ENCODE results near the gene LBP. TPM values are rescaled to one million over a fixed set of nuclear protein-coding genes. Genes with fewer than 3 reads are reported as not detected.
A peak's percentile ranks its signal among the peaks of the same experiment; 100 is the strongest.

LBP gene
- total and polyA plus RNA-seq, 2 of the 13 experiments (the other 11 are each of a cell fraction or from before 2014, with no cell fraction given): 0.07 to 0.20 TPM

DNA sequence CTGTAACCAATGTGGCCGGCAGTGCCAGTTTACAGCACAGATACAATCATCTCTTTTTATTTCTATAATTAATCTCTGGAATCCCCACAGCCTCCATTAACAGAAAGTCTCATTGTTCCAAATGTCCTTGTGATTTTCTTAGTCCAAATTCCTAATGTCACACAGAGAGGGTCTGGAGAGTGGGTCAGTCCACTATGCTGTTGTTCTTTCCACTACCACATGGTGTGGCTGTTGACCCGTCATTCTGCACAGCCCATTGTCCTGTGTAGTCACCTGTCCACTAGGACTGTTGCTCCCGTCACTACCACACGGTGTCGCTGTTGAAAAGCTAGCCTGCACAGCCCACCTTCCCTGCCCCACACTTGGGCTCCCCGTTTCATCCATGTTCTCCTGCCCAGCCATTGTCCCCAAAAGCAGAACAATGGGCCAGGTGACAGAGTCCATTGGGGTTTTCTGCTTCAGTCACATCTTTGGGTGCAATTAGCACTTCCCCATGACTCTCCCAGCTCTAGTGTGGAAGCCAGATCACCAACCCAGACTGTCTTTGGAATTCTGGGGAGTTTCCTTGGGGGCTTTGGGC lies 8.6 kb upstream of the LBP start (continued):
- TF ChIP-seq, protein P1, sequence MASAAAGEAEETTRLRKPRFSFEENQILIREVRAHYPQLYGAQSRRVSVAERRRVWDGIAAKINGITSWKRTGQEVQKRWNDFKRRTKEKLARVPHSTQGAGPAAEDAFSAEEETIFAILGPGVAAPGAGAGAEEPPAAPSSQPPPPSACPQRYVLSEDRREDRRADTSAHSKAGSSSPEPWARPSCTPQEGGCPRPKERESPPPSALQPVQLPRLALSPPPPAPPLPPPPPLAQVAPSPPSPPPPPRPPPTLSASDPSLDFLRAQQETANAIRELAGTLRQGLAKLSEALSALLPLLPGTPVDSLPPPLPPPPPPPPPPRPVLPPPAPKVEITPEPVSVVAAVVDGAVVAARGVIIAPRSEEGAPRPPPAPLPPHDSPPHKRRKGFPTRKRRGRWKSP (CRISPR knock-in tag; IDR thresholded peaks at IDR 0.05): no peak
- TF ChIP-seq ZMAT3 (CRISPR knock-in tag; conservative IDR thresholded peaks at IDR 0.05) (no peak), HOXA3 (CRISPR knock-in tag; IDR thresholded peaks at IDR 0.05) (0 out of 2 replicates have a peak, but pooled peaks have one; percentile 43), ZNF3 (CRISPR knock-in tag; IDR thresholded peaks at IDR 0.05) (no peak), ZBTB8A (CRISPR knock-in tag; IDR thresholded peaks at IDR 0.05; ENCODE audit: borderline replicate concordance, low read depth) (no peak), SETDB1 (CRISPR knock-in tag; IDR thresholded peaks at IDR 0.05; ENCODE audit: borderline replicate concordance) (peak; percentile 99), JDP2 (CRISPR knock-in tag; IDR thresholded peaks at IDR 0.05; ENCODE audit: borderline replicate concordance) (no peak), RFXAP (CRISPR knock-in tag; IDR thresholded peaks at IDR 0.05; ENCODE audit: borderline replicate concordance) (0 out of 2 replicates have a peak, but pooled peaks have one; percentile 22), CEBPB (IDR thresholded peaks at IDR 0.05; ENCODE audit: borderline replicate concordance, low read depth, low read length) (no peak), AHR (CRISPR knock-in tag; IDR thresholded peaks at IDR 0.05) (no peak), ZNF547 (CRISPR knock-in tag; IDR thresholded peaks at IDR 0.05) (no peak), TBP (CRISPR knock-in tag; IDR thresholded peaks at IDR 0.05) (no peak), RAD21 (CRISPR knock-in tag; IDR thresholded peaks at IDR 0.05) (peak; percentile 89), MEIS2 (CRISPR knock-in tag; IDR thresholded peaks at IDR 0.05) (no peak)
- TF ChIP-seq, protein P2, sequence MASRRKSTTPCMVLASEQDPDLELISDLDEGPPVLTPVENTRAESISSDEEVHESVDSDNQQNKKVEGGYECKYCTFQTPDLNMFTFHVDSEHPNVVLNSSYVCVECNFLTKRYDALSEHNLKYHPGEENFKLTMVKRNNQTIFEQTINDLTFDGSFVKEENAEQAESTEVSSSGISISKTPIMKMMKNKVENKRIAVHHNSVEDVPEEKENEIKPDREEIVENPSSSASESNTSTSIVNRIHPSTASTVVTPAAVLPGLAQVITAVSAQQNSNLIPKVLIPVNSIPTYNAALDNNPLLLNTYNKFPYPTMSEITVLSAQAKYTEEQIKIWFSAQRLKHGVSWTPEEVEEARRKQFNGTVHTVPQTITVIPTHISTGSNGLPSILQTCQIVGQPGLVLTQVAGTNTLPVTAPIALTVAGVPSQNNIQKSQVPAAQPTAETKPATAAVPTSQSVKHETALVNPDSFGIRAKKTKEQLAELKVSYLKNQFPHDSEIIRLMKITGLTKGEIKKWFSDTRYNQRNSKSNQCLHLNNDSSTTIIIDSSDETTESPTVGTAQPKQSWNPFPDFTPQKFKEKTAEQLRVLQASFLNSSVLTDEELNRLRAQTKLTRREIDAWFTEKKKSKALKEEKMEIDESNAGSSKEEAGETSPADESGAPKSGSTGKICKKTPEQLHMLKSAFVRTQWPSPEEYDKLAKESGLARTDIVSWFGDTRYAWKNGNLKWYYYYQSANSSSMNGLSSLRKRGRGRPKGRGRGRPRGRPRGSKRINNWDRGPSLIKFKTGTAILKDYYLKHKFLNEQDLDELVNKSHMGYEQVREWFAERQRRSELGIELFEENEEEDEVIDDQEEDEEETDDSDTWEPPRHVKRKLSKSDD (CRISPR knock-in tag; IDR thresholded peaks at IDR 0.05; ENCODE audit: low read depth): peak; percentile 31; the same call in 1 of the 2 replicates
- TF ChIP-seq, protein P3, sequence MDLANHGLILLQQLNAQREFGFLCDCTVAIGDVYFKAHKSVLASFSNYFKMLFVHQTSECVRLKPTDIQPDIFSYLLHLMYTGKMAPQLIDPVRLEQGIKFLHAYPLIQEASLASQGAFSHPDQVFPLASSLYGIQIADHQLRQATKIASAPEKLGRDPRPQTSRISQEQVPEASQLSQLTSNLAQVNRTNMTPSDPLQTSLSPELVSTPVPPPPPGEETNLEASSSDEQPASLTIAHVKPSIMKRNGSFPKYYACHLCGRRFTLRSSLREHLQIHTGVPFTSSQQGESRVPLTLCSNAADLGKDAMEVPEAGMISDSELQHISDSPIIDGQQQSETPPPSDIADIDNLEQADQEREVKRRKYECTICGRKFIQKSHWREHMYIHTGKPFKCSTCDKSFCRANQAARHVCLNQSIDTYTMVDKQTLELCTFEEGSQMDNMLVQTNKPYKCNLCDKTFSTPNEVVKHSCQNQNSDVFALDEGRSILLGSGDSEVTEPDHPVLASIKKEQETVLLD (CRISPR knock-in tag; IDR thresholded peaks at IDR 0.05; ENCODE audit: low read depth): no peak
- TF ChIP-seq, protein P4, sequence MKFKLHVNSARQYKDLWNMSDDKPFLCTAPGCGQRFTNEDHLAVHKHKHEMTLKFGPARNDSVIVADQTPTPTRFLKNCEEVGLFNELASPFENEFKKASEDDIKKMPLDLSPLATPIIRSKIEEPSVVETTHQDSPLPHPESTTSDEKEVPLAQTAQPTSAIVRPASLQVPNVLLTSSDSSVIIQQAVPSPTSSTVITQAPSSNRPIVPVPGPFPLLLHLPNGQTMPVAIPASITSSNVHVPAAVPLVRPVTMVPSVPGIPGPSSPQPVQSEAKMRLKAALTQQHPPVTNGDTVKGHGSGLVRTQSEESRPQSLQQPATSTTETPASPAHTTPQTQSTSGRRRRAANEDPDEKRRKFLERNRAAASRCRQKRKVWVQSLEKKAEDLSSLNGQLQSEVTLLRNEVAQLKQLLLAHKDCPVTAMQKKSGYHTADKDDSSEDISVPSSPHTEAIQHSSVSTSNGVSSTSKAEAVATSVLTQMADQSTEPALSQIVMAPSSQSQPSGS (CRISPR knock-in tag; IDR thresholded peaks at IDR 0.05): 0 out of 2 replicates have a peak, but pooled peaks have one; percentile 30
- TF ChIP-seq, protein P5, sequence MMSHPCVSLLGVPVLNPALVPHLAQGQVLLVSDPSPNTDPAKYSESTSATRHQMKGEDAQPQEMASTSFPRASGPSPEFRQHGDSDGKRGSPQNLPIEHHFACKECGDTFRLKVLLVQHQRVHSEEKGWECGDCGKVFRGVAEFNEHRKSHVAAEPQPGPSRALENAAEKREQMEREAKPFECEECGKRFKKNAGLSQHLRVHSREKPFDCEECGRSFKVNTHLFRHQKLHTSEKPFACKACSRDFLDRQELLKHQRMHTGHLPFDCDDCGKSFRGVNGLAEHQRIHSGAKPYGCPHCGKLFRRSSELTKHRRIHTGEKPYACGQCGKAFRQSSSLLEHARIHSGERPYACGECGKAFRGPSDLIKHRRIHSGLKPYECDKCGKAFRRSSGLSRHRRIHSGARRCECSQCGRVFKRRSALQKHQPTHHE (CRISPR knock-in tag; IDR thresholded peaks at IDR 0.05; ENCODE audit: borderline replicate concordance): no peak
- TF ChIP-seq, protein P6, sequence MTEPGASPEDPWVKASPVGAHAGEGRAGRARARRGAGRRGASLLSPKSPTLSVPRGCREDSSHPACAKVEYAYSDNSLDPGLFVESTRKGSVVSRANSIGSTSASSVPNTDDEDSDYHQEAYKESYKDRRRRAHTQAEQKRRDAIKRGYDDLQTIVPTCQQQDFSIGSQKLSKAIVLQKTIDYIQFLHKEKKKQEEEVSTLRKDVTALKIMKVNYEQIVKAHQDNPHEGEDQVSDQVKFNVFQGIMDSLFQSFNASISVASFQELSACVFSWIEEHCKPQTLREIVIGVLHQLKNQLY (CRISPR knock-in tag; IDR thresholded peaks at IDR 0.05): no peak
